GM19395 (cell line): ENCODE measurements around the gene CCNDBP1.
"Not testable (repeated sequence)": the region's sequence is repeated elsewhere in the genome, so short reads cannot be mapped to it uniquely, and the experiment has no call there.

Experiments used
- ATAC-seq: cut with Tn5 transposase; IDR thresholded peaks from one replicate; pipeline ENCODE4 v1.9.1; 2021; ENCODE audit warnings: mild to moderate bottlenecking, moderate library complexity; ENCODE audit not compliant: unreplicated experiment

CCNDBP1 gene

GRCh38 chr15:43190178-43190577 lies 5.0 kb downstream of the CCNDBP1 start:
- no peak for ATAC-seq

GRCh38 chr15:43193710-43194109 lies 8.5 kb downstream of the CCNDBP1 start:
- no peak for ATAC-seq

GRCh38 chr15:43194795-43195194 lies 9.6 kb downstream of the CCNDBP1 start:
- ATAC-seq = no peak

- no peak for ATAC-seq
Measured at GRCh38 chr15:43196760-43197548, 11.8 kb downstream of the CCNDBP1 start.

GRCh38 chr15:43197773-43198172 lies 12.6 kb downstream of the CCNDBP1 start:
- not testable (repeated sequence) for ATAC-seq

GRCh38 chr15:43198556-43198955 lies 13.4 kb downstream of the CCNDBP1 start:
- not testable (repeated sequence) for ATAC-seq

GRCh38 chr15:43198992-43199391 lies 13.8 kb downstream of the CCNDBP1 start:
- ATAC-seq = no peak

GRCh38 chr15:43199945-43200488 lies 14.8 kb downstream of the CCNDBP1 start:
- no peak for ATAC-seq

- ATAC-seq = no peak
Measured at GRCh38 chr15:43204016-43204901, 19.1 kb downstream of the CCNDBP1 start.

- no peak for ATAC-seq
Measured at GRCh38 chr15:43206054-43206453, 20.9 kb downstream of the CCNDBP1 start.

- ATAC-seq = no peak
Measured at GRCh38 chr15:43207024-43207423, 21.8 kb downstream of the CCNDBP1 start.

GRCh38 chr15:43208052-43209002 lies 23.1 kb downstream of the CCNDBP1 start:
- no peak for ATAC-seq

- ATAC-seq = no peak
Measured at GRCh38 chr15:43209059-43209824, 24.0 kb downstream of the CCNDBP1 start.

GRCh38 chr15:43210172-43210745 lies 25.1 kb downstream of the CCNDBP1 start:
- ATAC-seq = no peak

- ATAC-seq = no peak
Measured at GRCh38 chr15:43210807-43211206, 25.6 kb downstream of the CCNDBP1 start.

GRCh38 chr15:43211224-43211735 lies 26.1 kb downstream of the CCNDBP1 start:
- no peak for ATAC-seq

- ATAC-seq = no peak
Measured at GRCh38 chr15:43212299-43212698, 27.1 kb downstream of the CCNDBP1 start.

GRCh38 chr15:43212951-43213350 lies 27.7 kb downstream of the CCNDBP1 start:
- no peak for ATAC-seq

- no peak for ATAC-seq
Measured at GRCh38 chr15:43213466-43213865, 28.3 kb downstream of the CCNDBP1 start.
